Measurements from ENCODE around the gene PDZD8.

Gene PDZD8

DNA sequence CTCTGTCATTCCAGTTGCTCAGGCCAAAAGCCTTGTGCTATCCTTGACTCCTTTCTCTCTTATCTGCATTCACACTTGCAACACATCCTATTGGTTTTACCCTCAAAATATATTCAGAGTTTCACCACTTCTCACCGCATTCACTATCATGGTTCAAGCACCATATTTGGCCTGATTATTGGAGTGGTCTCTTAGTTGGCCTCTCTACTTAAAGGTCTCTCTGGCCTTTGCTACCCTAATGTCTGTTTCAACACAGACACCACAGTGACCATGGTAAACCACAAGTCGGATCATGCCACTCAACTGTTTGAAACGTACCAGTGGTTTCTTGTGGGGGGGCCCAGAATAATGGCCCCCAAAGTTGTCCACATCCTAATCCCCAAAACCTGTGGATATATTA is 15.2 kb upstream of the PDZD8 start:
- no peak for DNase-seq

DNA sequence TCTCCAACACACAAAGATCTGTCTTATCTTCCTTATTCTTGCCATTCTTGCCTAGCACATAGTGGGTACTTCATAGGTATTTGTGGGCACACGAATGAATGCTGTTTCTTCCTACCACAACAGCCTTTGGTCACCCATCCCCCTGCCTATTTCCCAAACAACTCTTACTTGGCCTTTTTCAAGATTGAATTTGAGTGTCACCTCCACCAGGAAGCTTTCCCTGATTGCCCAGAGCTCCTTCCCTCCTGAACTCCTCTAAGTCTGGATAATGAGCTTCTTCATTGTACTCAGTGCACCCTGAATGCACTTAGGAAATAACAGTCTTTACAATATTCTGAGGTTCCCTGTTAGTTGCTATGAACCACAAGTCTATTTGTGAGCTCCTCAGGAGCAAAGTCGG is 11.6 kb upstream of the PDZD8 start:
- no peak for DNase-seq

DNA sequence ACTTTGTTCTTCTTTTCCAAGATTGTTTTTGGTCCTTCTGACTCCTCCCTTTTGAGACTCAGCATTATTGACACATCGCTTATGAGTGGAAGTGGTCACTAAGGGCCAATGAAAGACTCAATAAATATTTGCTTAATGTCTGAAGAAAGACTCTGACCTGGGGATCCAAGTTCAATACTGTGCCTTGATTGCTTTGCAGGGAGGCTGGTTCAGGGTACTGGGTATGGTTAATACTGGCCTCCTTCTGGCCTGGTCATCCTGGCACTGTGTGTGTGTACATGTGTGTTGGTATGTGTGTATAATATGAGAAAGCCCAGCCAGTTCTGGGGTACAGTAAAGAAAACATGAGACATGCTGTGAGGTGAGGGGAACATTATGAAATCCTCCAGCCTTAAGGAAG is 7.6 kb upstream of the PDZD8 start:
- DNase-seq: no peak

DNA sequence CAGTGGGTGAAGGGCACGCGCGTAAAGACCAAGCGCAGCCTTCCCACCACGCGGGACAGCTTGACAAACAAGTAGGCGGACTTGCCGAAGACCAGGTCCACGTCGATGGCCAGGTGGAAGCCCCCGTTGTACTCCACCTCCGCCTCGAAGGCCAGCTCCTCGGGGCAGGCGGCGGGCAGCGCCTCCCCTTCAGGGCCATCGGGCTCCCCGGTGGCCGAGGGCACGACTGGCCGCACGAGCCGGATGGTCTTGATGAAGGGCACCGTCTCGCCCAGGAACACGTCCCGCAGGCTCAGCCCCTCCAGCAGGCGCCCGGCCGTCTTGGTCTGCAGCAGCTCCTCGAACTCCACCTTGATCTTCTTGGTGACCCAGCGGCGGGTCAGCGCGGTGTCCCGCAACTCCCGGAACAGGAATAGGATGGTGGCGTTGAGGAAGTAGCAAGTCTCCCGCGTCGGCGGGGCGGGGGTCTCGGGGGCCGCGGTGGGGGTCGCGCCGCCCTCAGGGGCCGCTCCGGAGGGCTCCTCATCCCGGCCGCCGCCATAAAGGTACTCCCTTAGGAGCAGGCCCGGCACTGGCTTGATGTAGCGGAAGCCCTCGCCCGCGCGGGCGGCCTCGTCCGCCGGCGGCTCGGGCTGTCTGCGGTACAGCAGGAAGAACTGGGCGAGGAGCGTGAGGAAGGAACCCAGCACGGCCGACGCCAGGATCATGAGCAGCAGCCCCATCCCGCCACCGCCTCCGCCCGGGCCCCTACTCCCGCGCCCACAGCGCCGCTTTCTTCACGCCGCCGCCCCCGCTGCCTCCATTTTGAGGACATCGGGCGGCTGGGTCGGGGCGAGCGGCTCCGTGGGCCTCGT is 507 bp downstream of the PDZD8 start:
- DNase-seq: peak; percentile 64

DNA sequence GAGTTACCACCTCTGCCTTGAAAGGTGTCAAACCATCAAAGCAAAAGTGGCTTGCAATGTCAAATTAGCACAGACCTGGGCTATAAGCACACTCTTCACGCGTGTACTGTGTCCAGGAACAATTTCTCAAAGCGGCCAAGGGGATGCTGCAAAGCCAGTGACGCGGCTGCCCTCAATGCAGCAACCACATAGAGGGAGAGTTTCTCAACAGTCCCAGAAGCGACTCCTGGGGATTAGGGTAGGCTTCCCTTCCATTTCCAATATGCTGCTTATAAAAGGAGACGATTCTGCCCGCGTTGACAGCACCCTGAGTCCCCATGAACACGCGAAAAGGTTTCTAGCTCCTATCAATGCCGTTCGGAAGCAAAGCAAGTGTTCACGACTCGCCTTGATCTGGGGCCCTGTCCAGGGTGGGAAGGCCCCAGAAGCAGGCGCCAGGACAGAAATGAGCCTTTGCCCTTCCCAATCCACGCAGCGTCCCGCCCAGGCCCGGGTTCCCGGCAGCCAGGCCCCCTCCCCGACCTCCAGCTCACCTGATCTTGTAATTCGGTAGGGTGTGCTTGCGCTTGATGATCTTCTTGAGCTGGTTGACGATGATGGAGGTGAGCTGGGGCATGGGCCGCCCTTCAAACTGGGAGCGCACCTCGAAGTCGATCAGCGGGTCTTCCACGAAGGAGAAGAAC is 1.3 kb downstream of the PDZD8 start:
- DNase-seq: peak; percentile 65

DNA sequence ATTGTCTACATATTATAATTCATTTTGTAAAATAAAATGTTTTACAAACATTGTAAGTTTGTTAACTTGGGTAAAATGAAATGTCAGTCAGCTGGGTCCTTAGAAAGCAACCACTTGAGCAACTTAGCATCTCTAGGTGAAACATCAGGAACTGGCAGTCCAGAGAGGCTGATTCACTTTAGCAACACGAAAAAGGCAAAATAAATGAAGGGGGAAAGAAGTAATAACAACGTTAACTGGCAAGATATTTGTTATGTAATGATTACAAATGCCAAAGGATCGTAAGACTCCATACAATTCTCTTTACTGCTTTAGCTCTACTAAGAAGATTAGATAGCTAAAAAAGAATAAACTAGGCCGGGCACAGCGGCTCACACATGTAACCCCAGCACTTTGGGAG is 5.0 kb downstream of the PDZD8 start:
- no peak for DNase-seq

DNA sequence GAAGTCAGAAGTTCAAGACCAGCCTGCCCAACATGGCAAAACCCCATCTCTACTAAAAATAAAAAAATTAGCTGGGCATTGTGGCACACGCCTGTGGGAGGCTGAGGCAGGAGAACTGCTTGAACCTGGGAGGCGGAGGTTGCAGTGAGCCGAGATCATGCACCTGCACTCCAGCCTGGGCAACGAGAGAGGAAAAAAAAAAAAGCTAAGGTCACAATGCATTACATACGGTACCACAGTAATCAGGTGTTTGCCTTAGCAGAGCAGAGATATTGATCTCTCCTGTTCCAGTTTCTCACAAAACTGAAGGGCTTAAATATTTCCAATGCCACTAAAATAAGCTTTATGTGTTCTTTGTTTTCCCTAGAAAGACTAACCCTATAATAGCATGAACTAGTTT is 7.5 kb downstream of the PDZD8 start:
- no peak for DNase-seq

DNA sequence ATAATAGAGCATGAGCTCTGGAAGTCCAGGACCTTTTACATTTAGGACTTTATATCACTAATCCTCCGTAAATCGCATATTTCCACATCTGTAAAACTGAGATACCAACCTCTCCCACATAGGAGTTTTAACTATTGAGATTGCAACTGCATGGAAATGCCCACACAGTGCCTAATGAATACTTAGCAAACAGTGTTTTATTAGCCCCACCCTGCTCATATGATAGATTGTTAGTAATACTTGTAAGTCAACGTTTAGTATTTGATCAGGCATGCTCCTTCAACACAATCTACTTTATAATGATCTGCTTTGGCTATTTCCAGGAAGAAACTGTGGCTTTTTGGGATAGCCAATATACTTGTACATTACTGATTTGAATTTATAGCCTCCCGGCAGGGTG is 8.5 kb downstream of the PDZD8 start:
- no peak for DNase-seq

DNA sequence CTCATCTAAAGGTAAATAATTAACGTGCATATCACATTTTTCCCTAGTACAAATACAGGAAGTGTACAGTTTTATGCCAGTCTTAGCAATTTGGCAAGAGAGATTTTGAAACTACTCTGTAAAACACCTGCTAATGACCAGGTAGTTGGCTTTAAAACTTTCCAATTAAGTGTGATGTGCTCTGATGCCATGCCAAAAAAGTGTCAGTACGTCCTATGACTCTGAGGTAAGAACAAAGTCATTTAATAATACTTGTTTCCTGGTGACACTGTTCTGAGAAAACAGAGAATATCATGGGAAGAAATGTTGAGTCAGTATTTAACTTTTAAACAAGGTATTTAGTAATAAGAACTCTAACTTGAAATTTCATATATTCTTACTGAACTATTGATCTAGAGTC is 9.6 kb downstream of the PDZD8 start:
- no peak for DNase-seq

DNA sequence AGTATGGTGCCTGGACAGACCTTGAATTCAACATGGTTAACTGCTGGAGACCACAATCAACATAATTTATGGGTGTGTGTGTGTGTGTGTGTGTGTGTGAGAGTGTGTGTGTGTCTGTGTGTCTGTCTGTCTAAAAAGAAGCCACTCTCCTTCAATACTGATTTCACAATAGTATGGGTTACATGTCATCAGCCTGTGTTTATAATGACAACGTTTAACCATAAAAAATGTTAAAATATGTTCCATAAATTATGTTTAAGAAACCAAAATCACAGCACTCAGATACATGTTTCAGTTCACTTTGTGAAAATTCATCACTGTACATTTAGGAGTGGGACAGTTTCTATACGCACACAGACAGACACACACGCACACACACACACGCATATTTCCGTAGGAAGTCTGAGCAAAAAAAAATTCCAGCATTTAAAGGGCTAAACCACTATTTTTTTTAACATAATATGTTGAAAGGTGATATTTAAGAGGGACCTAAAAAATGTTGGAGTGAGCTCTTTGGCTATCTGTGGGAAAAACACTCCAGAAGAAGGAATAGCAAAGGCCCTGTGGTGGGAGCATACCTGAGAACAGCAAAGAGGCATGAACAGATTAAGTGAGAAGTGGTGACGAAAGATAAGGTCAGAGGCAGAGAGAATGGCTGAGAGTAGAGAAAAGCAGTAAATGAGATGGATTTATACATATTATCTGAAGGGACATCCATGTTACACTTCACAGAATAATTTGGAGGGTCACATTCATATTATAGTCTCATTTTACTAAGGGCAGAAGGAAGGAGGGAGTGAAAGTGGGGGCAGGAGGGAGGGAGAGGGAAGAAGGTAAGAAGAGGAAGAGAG is 10.9 kb downstream of the PDZD8 start:
- no peak for DNase-seq

DNA sequence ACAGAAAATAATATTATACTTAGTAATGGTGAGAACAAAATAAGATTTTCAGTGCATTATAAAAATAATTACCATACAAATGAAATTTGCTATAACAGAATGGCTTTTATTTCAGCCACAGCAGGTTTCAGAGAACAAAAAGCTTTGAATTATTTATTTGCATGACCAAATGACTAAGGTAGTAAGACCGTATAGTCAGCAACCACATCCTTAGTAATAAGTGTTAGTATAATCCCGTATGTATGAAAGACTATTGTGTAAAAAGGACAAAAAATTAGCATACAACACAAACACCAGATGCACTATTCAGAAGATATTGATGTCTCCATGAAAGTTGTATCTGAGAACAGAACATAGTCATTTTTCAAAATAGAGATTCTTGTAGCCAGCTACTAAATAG is 12.2 kb downstream of the PDZD8 start:
- DNase-seq: no peak

DNA sequence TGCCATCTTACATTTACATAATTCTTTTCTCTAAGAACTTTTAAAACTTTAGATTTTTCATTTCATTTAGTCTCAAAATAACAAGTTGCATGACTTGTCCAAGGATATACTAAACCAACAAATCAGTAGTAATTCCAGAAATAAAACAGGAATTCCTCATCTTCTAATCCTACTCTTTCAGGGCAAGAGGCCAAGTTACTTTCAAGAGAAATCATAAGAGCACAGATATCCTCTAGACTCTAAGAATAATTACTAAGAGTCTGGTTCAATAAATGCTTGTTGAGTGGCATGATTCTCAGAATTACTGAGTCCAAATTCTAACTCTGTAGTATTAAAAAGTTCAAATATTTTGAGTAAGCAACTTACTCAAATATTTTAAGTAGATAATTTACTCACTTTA is 12.9 kb downstream of the PDZD8 start:
- no peak for DNase-seq

DNA sequence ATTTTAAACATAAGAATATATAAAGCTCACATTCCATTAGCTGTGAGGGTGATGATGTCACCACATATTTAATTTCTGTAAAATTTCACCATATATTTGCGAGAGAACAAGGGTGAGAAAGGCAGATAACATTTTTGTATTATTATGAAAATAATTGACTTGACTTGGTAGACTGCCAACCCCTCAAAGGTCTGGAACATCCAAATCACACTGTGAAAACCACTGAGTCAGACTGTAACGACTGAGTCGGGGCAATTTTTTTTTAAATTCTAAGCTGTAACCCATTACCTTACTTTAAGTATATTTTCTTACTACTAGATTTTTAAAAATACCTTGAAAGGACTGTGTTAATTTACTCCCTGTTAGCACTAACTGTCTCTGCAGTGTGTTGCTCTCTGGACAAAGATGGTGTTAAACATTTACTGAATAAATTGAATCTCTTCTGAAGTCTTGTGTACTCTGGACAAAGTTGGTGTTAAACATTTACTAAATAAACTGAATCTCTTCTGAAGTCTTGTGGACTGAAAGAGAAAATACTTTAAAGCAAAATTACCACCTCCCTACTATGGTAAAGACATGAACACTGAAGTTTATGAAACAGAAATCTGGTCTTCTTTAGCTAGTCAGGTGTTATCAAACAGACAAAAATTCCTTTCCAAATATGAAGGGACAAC is 14.1 kb downstream of the PDZD8 start:
- DNase-seq: no peak

DNA sequence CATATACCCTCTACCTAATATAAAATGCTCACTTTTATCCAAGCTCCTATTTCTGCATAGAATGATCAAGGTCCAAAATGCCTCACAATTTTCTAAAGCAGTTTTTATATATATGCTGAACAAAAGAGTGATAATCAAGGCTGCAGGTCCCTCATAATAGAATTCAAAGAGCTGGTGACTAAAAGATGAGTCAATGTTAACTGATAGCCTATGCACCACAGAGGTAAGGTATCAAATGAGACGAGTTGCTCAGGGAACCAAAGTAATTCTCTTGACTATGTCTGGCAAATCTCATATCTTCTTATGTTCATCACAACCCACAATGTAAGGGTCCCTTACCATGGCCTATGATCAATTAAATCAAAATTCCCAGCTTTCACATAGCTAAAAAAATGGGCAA is 15.2 kb downstream of the PDZD8 start:
- DNase-seq: no peak

DNA sequence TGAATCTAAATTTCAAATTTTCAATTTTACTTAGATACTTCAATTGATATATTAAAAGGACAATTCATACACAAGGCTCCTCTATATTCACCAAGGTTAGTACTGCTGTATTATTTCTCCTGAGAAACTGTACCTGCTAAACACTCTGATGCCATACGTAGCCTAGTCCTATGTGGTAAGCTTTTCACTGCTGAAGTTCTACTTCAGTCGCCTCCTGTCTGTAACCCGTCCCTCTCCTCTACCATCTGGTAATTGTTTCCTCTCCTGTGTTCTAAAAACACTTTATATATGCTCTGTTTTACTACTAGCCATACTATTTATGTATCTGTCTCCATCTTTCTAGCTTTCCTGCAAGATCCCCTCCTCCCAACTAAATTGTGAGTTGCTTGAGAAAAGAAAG is 20.2 kb downstream of the PDZD8 start:
- no peak for DNase-seq

DNA sequence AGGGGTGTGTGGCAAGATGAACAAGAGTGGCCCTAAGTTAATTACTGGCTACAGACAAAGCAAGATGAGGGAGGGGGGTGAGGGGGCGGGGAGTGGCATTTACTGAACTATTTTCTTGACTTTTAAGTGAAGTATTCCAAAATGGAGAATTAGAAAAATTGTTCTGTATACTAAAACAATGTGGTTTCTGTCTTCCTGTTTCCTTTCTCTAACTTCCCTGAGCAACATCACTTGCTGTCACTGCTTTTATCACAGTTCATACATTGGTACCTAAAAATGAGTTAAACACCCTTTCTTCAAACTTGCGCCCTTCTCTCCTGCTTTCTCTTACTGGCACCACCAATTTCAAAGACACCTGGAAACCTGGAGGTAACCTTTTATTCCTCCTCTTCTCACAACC is 21.6 kb downstream of the PDZD8 start:
- no peak for DNase-seq

DNA sequence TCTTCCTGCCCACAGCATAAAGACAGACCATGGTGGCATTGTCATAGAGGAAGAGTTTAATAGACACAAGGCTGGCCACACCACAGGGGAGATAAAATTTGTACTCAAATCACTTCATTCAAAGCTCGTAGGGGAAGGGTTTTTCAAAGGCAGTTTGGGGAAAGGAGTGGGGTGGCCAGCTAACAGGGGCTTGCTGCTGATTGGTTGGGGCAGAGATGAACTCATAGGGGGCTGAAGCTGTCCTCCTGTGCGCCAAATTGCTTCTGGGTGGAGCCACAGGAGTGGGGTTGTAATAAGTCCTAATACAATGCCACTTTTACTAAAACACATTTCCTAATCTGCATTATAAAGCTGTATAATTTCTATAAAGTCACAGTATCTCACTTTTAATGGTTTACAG is 22.5 kb downstream of the PDZD8 start:
- no peak for DNase-seq

DNA sequence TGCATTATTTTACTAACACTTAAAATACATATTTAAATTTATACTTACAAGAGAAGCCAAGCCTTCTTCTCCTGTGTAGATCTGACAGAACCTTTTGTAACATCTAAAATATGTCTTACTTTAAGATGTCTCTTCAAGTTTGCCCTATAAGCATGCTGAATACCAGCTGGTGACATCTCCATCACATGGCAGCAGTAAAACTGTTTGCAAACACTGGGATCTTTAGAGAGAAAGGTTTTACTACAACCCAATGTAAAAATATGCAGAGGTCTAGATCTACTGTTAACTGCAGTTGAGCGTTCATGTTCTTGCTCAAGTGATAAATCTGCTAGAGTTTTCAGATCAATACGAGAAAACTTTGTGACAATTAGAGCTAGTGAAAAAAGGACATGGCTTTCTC is 23.2 kb downstream of the PDZD8 start:
- no peak for DNase-seq

DNA sequence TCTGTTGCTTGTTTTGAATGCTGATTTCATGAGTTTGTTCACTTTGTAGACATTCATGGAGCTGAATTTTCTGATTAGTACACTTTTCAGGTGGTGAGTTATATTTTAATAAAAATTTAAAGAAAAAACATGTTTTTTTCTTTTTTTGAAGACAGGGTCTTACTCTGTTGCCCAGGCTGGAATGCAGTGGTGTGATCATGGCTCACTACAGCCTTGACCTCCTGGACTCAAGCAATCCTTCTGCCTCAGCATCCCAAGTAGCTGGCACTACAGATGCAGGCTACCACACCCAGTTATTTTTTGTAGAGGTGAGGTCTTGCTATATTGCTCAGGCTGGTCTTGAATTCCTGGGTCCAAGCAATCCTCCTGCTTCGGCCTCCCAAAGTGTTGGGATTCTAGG is 23.7 kb downstream of the PDZD8 start:
- no peak for DNase-seq

DNA sequence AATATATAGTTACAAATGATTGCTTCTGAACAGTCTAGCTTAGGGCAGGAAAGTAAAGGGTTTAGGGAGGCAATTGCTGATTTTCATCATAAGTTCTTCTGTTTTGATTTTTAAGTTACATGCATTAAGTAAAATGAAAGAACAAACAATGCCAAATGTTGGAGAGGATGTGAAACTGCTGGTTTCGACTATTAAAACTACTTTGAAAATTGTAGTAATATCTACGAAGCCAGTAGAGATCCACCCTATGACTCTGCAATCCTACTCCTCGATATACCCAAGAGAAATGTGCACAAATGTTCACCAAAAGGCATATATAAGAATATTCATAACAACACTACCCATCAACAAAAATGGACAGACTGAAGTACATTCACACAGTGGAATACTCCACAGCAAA is 24.3 kb downstream of the PDZD8 start:
- no peak for DNase-seq

DNA sequence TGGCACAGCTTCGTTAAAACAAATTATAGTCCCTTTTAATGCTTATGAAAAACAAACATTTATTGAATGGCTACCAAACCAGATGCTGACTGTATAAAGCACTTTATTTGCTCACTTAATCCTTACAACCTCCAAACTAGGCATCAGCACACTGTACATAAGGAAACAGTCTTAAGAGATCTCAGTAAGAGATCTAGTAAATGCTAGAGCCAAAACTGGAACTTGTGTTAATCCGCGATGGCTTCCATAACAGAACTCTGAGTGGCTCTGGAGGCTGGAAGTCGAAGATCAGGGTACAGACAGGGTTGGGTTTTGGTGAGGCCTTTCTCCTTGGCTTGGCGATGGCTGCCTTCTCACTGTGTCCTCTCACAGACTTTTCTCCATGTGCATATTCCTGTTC is 27.0 kb downstream of the PDZD8 start:
- DNase-seq: no peak

DNA sequence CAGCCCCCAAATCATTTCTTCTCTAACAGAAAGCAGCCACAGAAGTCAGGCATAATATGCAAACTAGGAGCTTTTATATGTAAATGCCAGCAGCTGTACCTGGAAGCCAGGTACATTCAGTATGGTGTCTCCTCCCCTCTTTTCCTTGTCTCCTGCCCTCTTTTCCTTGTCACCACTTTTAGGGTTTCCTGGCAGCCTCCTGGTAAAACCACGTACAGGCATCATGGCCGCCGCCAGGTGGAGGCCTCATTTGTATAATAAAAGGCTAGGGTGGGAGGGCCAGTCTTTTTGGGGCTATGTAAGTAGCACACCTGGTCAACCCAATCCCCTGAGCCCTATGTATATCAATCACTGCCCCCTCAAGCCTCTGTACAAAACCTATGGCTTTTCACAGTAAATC is 28.7 kb downstream of the PDZD8 start:
- no peak for DNase-seq

DNA sequence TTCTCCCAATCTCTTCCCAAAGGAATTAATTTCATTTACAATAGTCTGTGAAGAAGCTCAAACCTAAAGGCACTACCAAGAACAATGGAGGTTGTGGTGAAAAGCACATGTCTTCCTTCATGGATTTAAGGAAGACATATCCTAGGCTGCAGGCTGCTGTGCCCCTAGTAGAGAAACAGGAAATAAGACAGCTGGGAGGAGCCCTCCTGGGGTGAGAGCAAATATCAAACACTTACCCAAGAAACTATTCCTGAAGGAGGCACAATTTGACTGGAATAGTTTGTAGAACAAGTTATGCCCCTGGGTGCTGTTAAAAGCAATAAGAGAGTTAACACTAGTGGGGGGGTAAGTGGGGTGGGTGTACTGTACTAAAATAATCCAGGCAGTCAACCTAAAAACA is 30.1 kb downstream of the PDZD8 start:
- no peak for DNase-seq

Measured in femur (tissue), 1 donor.